ENCODE results near the gene C19orf85.
A peak's percentile ranks its signal among the peaks of the same experiment; 100 is the strongest.

Gene C19orf85

GRCh38 chr19:55488986-55489710 is 24.6 kb upstream of the C19orf85 start:
- DNase-seq, result no peak

DNA sequence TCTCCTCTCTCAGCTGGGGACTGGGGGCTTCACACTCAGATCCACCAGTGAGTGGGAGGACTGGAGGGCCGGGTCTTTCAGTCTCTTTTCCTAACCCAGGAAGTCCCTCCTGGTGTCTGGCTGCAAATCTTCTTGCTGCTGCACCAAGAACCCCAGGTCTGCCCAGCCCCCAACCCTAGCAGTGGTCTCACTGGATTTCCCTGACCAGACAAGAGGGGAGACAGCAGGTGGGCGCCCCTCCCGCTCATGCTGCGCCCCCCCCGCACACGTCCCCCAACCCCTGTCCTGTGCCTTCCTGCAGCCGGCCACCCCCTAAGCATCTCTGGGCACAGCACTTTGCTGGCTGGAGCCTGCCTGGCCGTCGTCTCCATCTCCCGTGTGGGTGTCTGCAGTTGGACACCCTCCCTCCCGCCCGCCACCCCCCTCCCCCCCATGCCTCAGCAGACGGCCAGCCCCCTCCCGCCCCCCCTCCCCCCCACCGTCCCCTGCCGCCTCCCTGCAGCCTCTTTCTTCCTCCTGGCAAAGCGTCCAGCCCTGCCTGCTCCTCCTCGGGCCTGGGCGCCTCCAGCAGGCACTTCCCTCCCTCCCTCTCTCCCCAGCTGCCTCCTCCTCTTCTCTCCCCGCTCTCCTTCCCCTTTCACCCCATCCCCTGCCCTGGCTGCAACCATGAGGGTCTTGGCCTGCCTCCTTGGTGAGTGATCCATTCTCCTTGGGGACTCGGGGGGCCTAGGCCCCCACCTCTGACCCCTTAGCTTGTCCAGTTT is 23.6 kb upstream of the C19orf85 start, which contains the start of gene SSC5D:
SSC5D (plus strand) TSS at position 513 of the 764 bp plus-strand sequence; CDS start at position 667, 154 bp downstream.
- DNase-seq, result no peak

DNA sequence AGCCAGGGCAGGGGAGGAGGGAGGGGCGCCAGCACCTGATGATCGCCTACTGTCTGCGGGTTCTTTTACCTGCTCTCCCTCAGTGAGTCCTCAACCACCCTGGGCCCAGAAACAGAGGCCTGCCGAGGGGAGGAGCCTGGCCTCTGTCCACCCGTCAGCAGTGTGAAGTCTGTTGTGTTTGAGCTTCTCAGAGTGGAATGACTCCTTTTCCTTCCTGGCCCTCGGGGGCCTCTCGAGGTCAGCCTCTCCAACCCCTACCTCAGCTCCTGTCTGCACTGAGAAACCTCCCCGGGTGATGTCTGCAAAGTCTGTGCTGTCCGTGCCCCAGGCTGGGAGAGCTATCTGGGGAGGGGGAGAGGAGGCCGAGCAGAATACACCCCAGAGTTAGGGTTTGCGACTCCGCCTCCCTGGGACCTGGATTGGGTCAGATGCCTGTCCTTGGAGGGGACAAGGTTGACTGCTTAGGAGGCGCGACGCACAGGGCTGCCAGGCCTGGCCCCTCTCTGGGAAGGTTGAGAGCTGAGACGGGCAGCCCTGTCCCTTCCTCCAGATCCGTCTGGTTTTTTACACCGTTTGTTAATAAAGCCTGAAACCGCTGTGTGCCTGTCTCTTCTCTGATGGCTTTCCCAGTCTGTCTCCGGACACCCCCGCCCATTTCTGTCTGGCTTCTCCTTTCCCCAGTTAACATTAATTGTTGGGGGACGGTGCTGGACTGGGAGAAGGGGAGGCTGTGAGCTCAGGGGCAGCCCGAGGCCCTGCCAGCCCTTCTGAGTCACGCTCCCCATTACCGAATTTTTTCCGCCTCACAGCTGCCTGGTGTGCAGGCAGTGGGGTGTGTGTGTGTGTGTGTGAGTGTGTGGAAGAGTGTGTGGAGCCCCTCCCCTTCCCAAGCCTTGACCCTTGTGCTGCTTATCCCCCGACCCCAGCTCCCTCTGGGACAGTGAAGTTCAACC is 22.7 kb upstream of the C19orf85 start:
- DNase-seq, result no peak

GRCh38 chr19:55486043-55486970 is 21.8 kb upstream of the C19orf85 start:
- DNase-seq, result no peak

DNA sequence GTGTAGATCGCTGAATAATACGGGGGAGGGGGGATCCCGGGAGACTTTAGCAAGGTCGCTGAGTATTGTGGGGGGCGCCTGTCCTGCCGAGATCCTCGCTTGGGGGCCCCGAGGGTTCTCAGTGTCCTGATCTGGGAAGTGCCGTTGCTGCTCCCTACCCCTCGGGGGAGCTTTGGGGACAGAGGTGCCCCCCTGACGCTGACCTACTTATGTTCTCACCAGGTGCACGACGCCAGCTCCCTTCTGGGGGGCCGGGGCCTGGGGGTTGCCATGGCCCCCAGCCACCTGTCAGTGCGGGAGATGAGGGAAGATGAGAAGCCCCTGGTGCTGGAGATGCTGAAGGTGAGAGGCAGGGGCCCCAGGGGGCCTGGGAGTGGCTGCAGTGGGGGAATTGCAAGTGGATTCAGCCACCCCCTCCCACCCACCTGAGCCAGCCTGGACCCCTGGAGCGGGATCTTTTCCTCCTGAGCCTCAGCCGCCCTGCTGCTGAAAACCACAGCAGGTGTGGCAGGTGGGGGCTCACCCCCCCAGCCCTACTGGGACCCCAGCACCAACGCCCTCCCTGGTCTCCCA is 21.0 kb upstream of the C19orf85 start:
- DNase-seq, result no peak

- DNase-seq, result peak; percentile 73
These were observed 20.3 kb upstream of the C19orf85 start, which contains the start of gene NAT14 for GRCh38 chr19:55484593-55485438. Gene NAT14, plus strand, starts transcription at chr19:55485188. Its CDS starts 521 bp downstream, at chr19:55485709.

GRCh38 chr19:55483706-55484592 is 19.4 kb upstream of the C19orf85 start:
- no peak for DNase-seq

GRCh38 chr19:55482967-55483705 is 18.6 kb upstream of the C19orf85 start:
- no peak for DNase-seq

GRCh38 chr19:55482156-55482961 is 17.8 kb upstream of the C19orf85 start:
- no peak for DNase-seq

DNA sequence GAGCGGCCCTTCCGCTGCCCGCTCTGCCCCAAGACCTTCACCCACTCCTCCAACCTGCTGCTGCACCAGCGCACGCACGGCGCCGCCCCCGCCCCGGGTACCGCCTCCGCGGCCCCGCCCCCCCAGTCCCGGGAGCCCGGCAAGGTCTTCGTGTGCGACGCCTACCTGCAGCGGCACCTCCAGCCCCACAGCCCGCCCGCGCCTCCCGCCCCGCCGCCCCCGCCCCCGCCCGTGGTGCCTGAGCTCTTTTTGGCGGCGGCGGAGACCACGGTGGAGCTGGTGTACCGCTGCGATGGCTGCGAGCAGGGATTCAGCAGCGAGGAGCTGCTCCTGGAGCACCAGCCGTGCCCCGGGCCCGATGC is 17.2 kb upstream of the C19orf85 start:
- DNase-seq, result no peak

- no peak for DNase-seq
These were observed 16.7 kb upstream of the C19orf85 start for GRCh38 chr19:55481148-55481793.

DNA sequence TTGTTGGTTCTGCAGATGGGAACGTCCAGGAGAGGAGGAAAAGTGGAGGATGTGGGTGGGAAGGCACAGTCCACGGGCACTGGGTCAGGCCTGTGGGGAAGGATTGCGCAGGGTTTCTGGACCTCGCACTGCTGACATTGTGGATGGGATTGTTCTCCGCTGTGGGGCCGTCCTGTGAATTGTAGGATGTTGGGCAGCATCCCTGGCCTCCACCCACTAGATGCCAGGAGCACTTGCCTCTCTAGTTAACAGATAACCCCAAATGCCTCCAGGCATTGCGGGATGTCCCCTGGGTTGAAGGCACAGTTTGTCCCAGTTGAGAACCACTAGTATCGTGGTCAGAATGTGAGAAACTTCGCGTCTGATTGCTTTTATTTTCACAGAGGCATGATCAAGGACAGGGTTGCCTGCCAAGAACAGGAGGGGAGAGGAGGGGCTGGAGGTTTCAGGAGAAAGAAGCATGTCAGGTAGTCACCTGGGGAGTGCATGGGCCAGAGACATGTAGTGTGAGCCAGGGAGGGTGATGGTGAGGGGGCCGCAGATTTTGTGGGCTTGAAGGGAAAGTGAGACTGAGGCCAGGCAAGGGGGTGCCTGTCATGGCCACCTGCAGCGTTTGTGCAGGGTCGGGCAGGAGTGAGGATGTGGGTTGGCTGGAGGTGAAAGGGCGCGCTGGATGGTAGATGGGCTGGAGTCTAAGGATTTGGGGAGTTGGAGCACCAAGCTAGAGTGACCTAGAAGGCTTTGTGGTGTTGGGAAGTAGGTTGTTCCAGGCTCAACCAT is 15.1 kb upstream of the C19orf85 start:
- no peak for DNase-seq

GRCh38 chr19:55479045-55479444 is 14.5 kb upstream of the C19orf85 start:
- no peak for DNase-seq

DNA sequence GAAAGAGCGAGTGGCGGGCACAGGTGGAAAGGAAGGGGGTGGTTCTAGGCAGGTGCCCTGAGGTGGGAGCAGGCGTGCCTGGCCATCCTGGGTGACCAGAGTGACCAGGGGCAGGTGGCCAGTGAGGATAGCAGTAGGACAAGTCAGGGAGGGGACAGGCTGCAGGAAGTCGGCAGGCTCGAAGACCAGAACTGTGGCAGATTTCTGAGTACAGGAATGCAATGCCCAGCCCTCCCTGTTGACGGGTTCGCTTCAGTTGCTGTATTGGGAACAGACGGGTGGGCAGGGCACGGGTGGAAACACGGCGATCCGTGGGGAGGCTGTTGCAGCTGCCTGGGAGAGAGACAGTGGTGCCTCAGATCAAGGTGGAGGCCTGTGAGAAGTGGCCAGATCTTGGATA is 13.8 kb upstream of the C19orf85 start:
- DNase-seq, result no peak

DNA sequence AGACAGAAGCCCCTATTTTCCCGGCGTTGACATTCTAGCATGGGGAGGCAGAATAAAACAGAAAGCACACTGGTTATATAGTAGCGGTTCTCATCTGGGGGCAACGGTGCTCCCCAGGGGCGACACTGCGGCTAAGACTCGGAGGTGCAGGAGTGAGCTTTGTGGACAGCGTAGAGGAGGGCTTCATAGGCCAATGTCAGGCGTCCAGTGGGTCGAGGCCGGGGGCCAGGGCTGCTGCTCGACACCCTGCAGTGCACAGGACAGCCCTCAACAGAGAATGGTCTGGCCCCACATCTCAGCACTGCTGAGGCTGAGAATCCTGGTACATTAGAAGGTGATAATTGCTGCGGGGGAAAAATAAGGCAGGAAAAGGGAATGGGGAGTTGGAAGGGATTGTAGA is 13.4 kb upstream of the C19orf85 start:
- no peak for DNase-seq

DNA sequence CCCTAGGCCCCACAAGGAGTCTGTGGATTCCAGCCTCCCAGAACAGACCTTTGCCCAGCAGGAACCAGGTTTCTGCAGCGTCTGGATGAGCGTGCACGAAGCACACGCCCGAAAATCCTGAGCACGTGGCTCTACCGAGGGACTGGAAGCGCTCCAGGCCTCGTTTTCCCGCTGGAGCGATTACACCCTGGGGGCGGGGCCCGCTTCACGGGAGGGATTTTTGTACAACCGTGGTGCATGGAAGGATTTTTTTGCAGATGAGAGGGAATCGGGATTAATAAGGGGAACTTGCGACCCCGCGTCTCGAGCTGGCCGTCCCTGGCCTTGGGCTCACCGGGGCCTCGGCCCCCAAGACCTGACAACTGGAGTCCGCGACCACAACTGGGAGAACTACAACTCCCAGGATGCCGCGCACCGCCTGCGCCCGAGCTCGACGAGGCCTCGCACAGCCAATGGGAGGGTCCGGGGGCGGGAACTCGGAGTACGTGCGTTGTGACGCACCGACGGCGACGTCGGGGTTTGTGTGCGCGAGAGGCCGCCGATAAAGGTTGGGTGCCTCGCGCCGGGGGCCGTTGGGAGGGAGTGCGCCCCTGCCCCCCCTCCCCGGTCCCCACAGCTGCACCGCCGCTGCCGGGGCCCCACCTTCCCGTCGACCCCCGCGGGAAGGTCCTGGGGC is 11.7 kb upstream of the C19orf85 start, which contains the start of gene ZNF628:
ZNF628 (plus strand) TSS at position 518 of the 676 bp plus-strand sequence. CDS start 3,294 bp downstream, outside the sequence.
- peak; percentile 96 for DNase-seq
